ENCODE measurements around the gene IRGQ.

IRGQ gene

GRCh38 chr19:43552616-43553015 lies 43.3 kb downstream of the IRGQ start (continued):
- TF ChIP-seq ZBTB26 (tag by site-specific recombination; optimal IDR thresholded peaks at IDR 0.05) = no peak
- TF ChIP-seq ZNF76 (tag by site-specific recombination; IDR thresholded peaks at IDR 0.05; ENCODE audit: borderline replicate concordance, low read depth) = no peak
- TF ChIP-seq ZBTB44 (tag by site-specific recombination; IDR thresholded peaks at IDR 0.05) = no peak
- no peak for TF ChIP-seq ZNF571 (tag by site-specific recombination; IDR thresholded peaks at IDR 0.05)

GRCh38 chr19:43552198-43552450 lies 43.8 kb downstream of the IRGQ start:
- CTCF ChIA-PET = interaction anchor here (1.1 to 8.2 kb wide), 3 partner anchors 14 to 43 kb away, joined by 4 to 138 read pairs (median 5); partner anchors contain the start of gene ZNF575

GRCh38 chr19:43551399-43552197 lies 44.3 kb downstream of the IRGQ start:
- Histone ChIP-seq H3K4me1 (ENCODE audit: control insufficient read depth, insufficient read depth, low read length) (no peaks in the 10 kb centered on the region), H3K36me3 (ENCODE audit: control insufficient read depth in 2 of 2, insufficient read depth in 1 of 2, low read length in 2 of 2) (peaks cover 77 to 84% of the 10 kb centered on the region in 2 experiments), H3K4me3 (ENCODE audit: low read depth, low read length) (no peak overlapping the region), H3K9me3 (ENCODE audit: control insufficient read depth, insufficient read depth, low read depth, low read length) (no peaks in the 10 kb centered on the region), H3K27ac (ENCODE audit: extremely low read depth, low read depth, low read length) (no peak overlapping the region)
- CTCF ChIA-PET = interaction anchor here (0.6 to 8.2 kb wide), 4 partner anchors 14 to 126 kb away, joined by 3 to 138 read pairs (median 4); partner anchors contain the start of gene ZNF575
- POLR2A ChIA-PET = no interaction called here
- TF ChIP-seq ZNF211 (tag by site-specific recombination; IDR thresholded peaks at IDR 0.05; ENCODE audit: low read depth) (no peak), GLI4 (tag by site-specific recombination; IDR thresholded peaks at IDR 0.05) (no peak), ZNF548 (tag by site-specific recombination; IDR thresholded peaks at IDR 0.05) (no peak), ZNF223 (tag by site-specific recombination; IDR thresholded peaks at IDR 0.05) (no peak), PRDM1 (tag by site-specific recombination; IDR thresholded peaks at IDR 0.05) (peak; percentile 94), KLF9 (tag by site-specific recombination; IDR thresholded peaks at IDR 0.05; ENCODE audit: low read depth) (no peak), ZNF366 (tag by site-specific recombination; conservative IDR thresholded peaks at IDR 0.05) (no peak; the same call in 1 of the 2 replicates), ZNF621 (tag by site-specific recombination; IDR thresholded peaks at IDR 0.05) (no peak), ZNF354C (tag by site-specific recombination; IDR thresholded peaks at IDR 0.05; ENCODE audit: borderline replicate concordance, low read depth) (no peak), BCL6B (tag by site-specific recombination; IDR thresholded peaks at IDR 0.05) (no peak), ZNF175 (tag by site-specific recombination; IDR thresholded peaks at IDR 0.05) (no peak), EGR2 (tag by site-specific recombination; IDR thresholded peaks at IDR 0.05; ENCODE audit: low read depth) (no peak), ZSCAN16 (tag by site-specific recombination; IDR thresholded peaks at IDR 0.05) (no peak), YY1 (tag by site-specific recombination; IDR thresholded peaks at IDR 0.05) (no peak), ZNF248 (tag by site-specific recombination; IDR thresholded peaks at IDR 0.05) (no peak), GLIS1 (tag by site-specific recombination; IDR thresholded peaks at IDR 0.05) (no peak), ZNF501 (tag by site-specific recombination; IDR thresholded peaks at IDR 0.05) (no peak), ZNF37A (tag by site-specific recombination; IDR thresholded peaks at IDR 0.05) (no peak), ZNF2 (tag by site-specific recombination; IDR thresholded peaks at IDR 0.05) (no peak), MZF1 (tag by site-specific recombination; IDR thresholded peaks at IDR 0.05; ENCODE audit: borderline replicate concordance) (no peak), ZNF148 (tag by site-specific recombination; IDR thresholded peaks at IDR 0.05; ENCODE audit: borderline replicate concordance) (0 out of 2 replicates have a peak, but pooled peaks have one; percentile 60)

More at GRCh38 chr19:43552198-43552450, 43.8 kb downstream of the IRGQ start:
- Histone ChIP-seq H3K4me1 (ENCODE audit: control insufficient read depth, insufficient read depth, low read length) (no peaks in the 10 kb centered on the region), H3K4me3 (ENCODE audit: low read depth, low read length) (no peak overlapping the region), H3K27ac (ENCODE audit: extremely low read depth, low read depth, low read length) (no peak overlapping the region), H3K36me3 (ENCODE audit: control insufficient read depth in 2 of 2, insufficient read depth in 1 of 2, low read length in 2 of 2) (peaks cover 72 to 85% of the 10 kb centered on the region in 2 experiments), H3K9me3 (ENCODE audit: control insufficient read depth, insufficient read depth, low read depth, low read length) (no peaks in the 10 kb centered on the region)
- POLR2A ChIA-PET = no interaction called here
- TF ChIP-seq GLIS2 (tag by site-specific recombination; IDR thresholded peaks at IDR 0.05) = 0 out of 2 replicates have a peak, but pooled peaks have one; percentile 5
- no peak for TF ChIP-seq ZNF266 (tag by site-specific recombination; IDR thresholded peaks at IDR 0.05; ENCODE audit: low read depth)
